ENCODE data around the gene AMTN.
"Not testable (repeated sequence)": the region's sequence is repeated elsewhere in the genome, so short reads cannot be mapped to it uniquely, and the experiment has no call there.

AMTN gene

GRCh38 chr4:70518716-70519115 lies 347 bp downstream of the AMTN start:
- H3K27ac Mint-ChIP-seq, result no peak overlapping the region
- no peak for TF ChIP-seq CTCF (IDR thresholded peaks at IDR 0.05; ENCODE audit: unreplicated experiment in 3 of 3)
- H3K36me3 Mint-ChIP-seq (ENCODE audit: low read depth), result no peaks in the 10 kb centered on the region
- no peaks in the 10 kb centered on the region for H3K9me3 Mint-ChIP-seq
- H3K4me3 Mint-ChIP-seq, result no peak overlapping the region
- H3K27me3 Mint-ChIP-seq (ENCODE audit: low read depth), result no peaks in the 10 kb centered on the region
- H3K4me1 Mint-ChIP-seq, result no peaks in the 10 kb centered on the region

- H3K27me3 Mint-ChIP-seq (ENCODE audit: low read depth), result no peaks in the 10 kb centered on the region
- no peaks in the 10 kb centered on the region for H3K9me3 Mint-ChIP-seq
- no peak for TF ChIP-seq CTCF (IDR thresholded peaks at IDR 0.05; ENCODE audit: unreplicated experiment in 3 of 3)
- H3K4me1 Mint-ChIP-seq, result no peaks in the 10 kb centered on the region
- H3K36me3 Mint-ChIP-seq (ENCODE audit: low read depth), result no peaks in the 10 kb centered on the region
- no peak overlapping the region for H3K27ac Mint-ChIP-seq
- H3K4me3 Mint-ChIP-seq, result no peak overlapping the region
Observed at GRCh38 chr4:70522626-70523025, 4.3 kb downstream of the AMTN start.

- Mint-ChIP-seq H3K27ac (no peak overlapping the region), H3K36me3 (ENCODE audit: low read depth) (no peaks in the 10 kb centered on the region), H3K9me3 (no peaks in the 10 kb centered on the region), H3K4me3 (no peak overlapping the region), H3K27me3 (ENCODE audit: low read depth) (no peaks in the 10 kb centered on the region), H3K4me1 (no peaks in the 10 kb centered on the region)
- TF ChIP-seq CTCF (IDR thresholded peaks at IDR 0.05; ENCODE audit: unreplicated experiment in 3 of 3), result no peak
Observed at GRCh38 chr4:70530997-70531396, 12.6 kb downstream of the AMTN start.

GRCh38 chr4:70531981-70532380 lies 13.6 kb downstream of the AMTN start:
- no peaks in the 10 kb centered on the region for H3K27me3 Mint-ChIP-seq (ENCODE audit: low read depth)
- H3K4me1 Mint-ChIP-seq, result no peaks in the 10 kb centered on the region
- TF ChIP-seq CTCF (IDR thresholded peaks at IDR 0.05; ENCODE audit: unreplicated experiment in 3 of 3), result no peak
- no peak overlapping the region for H3K27ac Mint-ChIP-seq
- no peaks in the 10 kb centered on the region for H3K9me3 Mint-ChIP-seq
- H3K36me3 Mint-ChIP-seq (ENCODE audit: low read depth), result no peaks in the 10 kb centered on the region
- H3K4me3 Mint-ChIP-seq, result no peak overlapping the region

GRCh38 chr4:70533211-70533610 lies 14.8 kb downstream of the AMTN start:
- Mint-ChIP-seq H3K4me1 (no peaks in the 10 kb centered on the region), H3K27ac (no peak overlapping the region), H3K36me3 (ENCODE audit: low read depth) (no peaks in the 10 kb centered on the region), H3K9me3 (no peaks in the 10 kb centered on the region), H3K27me3 (ENCODE audit: low read depth) (no peaks in the 10 kb centered on the region), H3K4me3 (no peak overlapping the region)
- no peak for TF ChIP-seq CTCF (IDR thresholded peaks at IDR 0.05; ENCODE audit: unreplicated experiment in 3 of 3)

- H3K27me3 Mint-ChIP-seq (ENCODE audit: low read depth), result no peaks in the 10 kb centered on the region
- no peaks in the 10 kb centered on the region for H3K9me3 Mint-ChIP-seq
- no peaks in the 10 kb centered on the region for H3K4me1 Mint-ChIP-seq
- no peak for TF ChIP-seq CTCF (IDR thresholded peaks at IDR 0.05; ENCODE audit: unreplicated experiment in 3 of 3)
- no peaks in the 10 kb centered on the region for H3K36me3 Mint-ChIP-seq (ENCODE audit: low read depth)
- no peak overlapping the region for H3K4me3 Mint-ChIP-seq
- H3K27ac Mint-ChIP-seq, result no peak overlapping the region
Observed at GRCh38 chr4:70533791-70534190, 15.4 kb downstream of the AMTN start.

- H3K4me1 Mint-ChIP-seq; H3K36me3 Mint-ChIP-seq (ENCODE audit: low read depth); H3K27ac Mint-ChIP-seq; H3K27me3 Mint-ChIP-seq (ENCODE audit: low read depth); H3K9me3 Mint-ChIP-seq; H3K4me3 Mint-ChIP-seq: not testable (repeated sequence)
Observed at GRCh38 chr4:70534886-70535285, 16.5 kb downstream of the AMTN start.

Measured in nephron (organoid).